ENCODE measurements around the gene LRFN4.
A peak's percentile ranks its signal among the peaks of the same experiment; 100 is the strongest.

Gene LRFN4

DNA sequence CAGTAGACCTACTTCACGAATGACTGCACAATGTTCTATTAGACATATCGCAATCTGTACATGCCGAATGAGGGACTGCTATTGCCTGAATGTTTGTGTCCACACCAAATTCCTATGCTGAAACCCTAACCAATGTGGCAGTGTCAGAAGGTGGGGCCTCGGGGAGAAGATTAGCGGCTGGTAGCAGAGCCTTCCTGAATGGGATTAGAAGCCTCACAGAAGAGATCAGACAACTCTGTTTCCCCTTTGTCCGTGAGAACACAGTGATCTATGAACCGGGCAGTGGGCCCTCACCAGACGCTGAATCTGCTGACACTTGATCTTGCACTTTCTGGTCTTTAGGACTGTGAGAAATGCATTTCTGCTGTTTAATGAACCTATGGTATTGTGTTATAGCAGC, 33.1 kb downstream of the LRFN4 start:
- no peak for DNase-seq (ENCODE audit: low spot score)

DNA sequence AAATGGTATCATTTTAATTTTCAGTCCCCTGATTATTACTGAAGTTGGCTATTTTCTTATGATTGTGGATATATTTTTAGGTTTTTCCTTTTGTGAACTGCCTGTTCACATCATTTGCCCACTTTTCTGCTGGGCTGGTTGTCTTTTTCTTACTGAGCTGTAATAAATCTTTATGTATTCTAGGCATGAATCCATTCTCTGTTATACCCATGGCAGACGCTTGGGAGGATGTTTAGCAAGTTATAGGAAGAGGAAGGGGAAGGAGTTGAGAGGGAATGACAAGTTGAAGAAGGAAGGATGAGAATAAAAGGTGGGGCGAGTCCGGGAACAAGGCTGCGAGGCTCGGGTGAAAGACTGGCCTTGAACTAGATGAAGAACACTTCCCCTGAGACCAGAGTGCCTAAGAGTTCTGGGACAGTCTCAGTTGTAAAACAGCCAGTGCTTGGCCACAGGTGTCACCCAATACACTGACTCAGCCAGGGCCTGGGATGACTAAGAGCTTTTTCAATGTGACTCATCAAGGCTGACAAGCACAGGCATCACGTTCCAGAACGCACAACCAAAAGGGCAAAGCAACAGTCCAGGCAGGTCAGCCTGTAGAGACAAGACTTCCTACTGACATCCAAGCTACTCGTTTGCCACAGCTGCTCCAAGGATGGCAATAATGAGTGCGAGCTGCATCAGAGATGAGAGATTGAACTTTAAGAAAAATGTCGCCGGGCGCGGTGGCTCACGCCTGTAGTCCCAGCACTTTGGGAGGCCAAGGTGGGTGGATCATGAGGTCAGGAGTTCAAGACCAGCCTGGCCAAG, 35.2 kb downstream of the LRFN4 start:
- DNase-seq (ENCODE audit: low spot score), result peak; percentile 75

DNA sequence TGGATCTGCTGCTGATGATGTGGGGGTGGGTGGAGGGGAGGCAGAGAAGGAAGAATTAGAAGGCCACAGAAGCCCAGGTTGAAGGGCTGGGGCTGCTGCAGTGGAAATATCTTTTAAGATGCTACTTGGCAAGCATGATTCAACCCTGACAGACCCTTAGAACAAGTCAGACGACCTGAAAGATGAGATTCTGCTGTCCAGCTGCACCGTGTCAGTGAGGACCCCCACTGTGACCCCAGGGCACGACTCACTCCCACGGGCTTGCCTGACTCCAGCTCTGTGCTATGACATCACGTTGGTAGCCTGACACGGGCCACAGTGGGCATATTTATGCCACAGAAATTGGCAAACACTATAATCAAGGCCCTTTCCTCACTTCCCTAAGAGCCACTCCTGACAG, 36.0 kb downstream of the LRFN4 start:
- no peak for DNase-seq (ENCODE audit: low spot score)

DNA sequence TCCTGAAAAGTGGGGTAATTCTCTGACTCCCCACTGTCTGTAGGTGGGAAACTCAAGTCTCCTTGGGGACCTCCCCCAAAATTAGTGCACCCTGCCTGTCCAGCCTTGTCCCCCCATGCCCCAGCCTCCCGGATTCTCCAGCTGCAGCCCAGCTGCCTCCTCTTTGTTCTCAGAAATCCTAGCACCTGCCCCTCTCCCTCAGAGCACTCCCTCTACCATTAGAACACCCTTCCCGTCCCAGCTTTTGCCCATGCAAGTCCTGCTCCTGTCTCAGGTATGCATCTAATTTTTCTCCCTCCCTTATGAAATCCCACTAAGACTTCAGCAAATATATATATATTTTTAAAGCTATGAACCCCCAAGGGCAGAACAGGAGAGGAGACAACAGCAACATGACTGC, 37.3 kb downstream of the LRFN4 start:
- DNase-seq (ENCODE audit: low spot score), result no peak

DNA sequence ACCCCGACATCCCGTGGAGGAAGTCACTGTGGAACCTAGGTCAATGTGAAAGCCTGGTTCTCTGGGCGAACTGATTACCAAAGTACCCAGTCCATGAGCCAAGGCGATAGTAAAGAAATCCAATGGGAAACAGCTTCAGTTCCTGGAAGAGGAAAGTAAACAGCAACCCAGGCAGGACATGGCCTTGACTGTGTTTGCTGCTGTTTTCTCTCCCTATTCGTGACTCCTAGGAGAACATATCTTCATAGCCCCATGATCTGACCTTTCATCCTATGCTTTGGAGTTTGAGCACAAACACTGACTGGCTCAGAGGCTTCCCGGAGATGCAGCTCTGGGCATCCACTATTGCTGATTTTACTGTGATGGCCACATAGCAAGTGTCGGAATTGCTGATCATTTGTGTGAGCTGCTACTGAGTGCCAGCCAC, 45.1 kb downstream of the LRFN4 start:
- DNase-seq (ENCODE audit: low spot score), result no peak

DNA sequence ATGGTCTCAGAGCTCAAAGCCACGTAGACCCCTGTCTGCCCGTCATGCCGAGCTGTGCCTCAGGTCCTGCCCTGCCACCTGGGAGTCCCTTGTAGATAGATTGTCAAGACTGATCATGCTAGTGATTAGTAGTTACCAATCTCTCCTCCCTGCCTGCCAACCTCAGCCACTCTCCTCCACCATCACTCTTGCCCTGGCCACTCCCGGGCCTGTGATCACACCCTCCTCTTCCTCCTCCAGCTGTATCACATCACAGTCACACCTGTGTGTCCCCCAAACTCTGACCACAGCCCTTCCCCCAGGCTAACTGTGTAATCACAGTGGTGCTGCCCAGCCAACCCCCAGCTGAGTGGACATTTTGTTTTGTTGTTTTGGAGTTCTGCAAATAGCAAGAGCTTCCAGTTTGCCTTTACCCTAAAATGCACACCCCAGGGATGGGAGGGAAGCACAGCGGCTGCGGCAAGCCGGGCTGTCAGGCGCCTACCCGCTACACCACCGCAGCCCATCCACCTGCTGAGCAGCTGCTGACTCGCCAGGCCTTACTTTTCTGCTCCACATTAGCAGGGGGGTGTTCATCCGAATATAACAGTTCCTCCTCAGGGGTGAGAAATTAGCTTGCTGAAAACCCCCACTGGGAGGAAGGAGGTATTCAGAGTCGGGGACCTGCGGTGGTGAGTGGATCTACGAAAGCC, 45.8 kb downstream of the LRFN4 start:
- no peak for DNase-seq (ENCODE audit: low spot score)

DNA sequence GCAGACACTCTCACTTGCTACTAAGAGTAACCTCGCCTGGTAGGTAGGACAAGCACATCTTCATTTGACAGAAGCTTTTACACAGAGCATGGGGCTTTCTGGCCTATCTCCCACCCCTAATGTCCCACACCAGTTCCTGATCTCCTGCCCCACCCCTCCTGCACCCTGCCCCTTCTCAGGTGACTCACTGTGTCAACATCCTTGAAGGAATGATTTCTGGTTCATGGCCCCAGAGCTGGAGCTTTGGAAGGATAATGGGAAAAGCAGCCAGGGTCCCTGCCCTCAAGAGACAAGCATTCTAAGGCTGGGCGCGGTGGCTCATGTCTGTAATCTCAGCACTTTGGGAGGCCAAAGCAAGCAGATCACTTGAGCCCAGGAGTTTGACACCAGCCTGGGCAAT, 47.2 kb downstream of the LRFN4 start:
- DNase-seq (ENCODE audit: low spot score), result no peak

DNA sequence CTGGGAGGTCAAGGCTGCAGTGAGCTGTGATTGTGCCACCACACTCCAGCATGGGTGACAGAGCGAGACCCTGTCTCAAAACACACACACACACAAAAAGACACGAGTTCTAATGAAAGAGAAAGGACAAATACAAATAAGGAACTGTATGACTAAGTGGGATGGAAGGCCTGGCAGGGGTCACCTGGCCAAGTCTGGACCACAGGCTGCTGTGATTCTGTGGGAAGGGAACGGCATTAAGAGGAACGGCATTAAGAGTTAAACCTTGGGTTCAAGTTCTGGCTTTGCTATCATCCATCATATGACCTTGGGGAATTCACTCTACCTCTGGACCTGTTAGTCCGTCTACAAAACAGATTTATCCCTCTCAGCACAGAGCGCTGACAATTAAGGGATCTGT, 47.7 kb downstream of the LRFN4 start:
- no peak for DNase-seq (ENCODE audit: low spot score)

DNA sequence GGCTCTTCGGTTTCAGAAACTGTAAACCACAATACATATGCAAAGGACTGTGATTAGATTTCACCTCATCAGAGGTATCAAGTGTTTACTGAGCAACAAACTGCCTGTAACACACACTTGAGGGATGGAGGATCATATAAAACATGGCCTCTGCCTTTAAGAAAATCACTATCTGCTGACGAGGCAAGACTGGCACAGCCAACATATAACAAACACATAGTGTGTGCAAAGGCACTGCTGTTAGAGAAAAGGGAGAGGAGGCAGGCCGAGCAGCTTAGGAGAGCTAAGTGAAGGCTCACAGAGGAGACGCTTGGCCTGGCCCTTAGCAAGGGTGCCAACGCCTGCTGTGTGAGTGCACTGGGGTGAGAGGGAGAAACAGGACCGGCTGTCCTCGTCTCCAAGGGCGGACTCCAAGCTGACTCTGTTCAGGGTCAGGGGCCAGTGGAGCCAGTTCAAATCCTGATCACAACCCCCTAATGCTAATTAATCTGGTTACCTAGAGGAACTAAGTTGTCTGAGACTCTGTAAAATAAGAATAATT, 48.2 kb downstream of the LRFN4 start:
- DNase-seq (ENCODE audit: low spot score), result no peak

DNA sequence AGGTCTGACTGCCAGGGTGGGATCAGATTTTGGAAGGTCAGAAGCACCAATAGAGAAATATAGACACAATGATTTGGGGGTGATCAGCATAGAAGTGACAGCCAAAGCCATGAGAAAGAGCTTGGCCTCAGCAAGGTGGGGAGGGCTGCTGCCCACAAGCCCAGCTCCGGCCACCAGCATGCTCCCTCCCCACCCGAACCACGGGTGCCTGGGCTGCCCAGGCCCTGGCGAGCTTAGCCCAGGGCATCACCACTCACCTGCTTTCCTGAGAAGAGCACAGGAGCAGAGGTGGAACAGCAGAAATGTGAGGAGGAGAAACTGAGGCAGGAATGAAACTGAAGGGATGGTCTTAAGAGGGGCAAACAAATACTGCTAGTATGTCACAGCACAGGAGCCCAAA, 48.8 kb downstream of the LRFN4 start:
- no peak for DNase-seq (ENCODE audit: low spot score)

DNA sequence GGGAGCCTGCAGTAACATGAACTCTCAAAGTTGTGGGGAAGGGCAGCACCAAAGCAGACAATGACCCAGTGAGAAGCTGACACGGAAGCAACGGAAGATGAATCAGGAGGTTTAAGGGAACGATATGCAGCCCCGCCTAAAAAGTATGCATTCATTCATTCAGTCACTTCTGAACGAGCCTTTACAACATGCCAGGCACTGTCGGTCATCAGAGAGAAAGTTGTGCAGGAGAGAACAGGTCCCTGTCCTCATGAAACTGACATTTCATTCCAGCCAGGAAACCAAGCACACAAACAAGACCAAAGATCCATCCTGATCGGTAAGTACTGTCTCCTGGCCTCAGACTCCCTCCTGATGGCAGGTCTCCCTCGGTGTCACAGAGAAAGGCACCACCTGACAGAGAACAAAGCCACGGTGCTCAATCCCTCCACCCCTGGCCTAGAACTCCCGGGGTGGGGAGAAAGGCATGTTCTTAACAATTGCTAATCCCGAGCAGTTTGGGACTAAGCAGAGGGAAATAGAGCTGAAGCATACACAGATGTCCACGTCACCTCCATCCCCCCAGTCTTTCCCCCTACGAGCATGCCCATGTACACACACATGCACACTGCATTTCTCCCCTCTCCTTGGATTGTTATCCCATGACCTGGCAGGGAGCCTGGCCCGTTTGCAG, 49.3 kb downstream of the LRFN4 start:
- peak; percentile 40 for DNase-seq (ENCODE audit: low spot score)

DNA sequence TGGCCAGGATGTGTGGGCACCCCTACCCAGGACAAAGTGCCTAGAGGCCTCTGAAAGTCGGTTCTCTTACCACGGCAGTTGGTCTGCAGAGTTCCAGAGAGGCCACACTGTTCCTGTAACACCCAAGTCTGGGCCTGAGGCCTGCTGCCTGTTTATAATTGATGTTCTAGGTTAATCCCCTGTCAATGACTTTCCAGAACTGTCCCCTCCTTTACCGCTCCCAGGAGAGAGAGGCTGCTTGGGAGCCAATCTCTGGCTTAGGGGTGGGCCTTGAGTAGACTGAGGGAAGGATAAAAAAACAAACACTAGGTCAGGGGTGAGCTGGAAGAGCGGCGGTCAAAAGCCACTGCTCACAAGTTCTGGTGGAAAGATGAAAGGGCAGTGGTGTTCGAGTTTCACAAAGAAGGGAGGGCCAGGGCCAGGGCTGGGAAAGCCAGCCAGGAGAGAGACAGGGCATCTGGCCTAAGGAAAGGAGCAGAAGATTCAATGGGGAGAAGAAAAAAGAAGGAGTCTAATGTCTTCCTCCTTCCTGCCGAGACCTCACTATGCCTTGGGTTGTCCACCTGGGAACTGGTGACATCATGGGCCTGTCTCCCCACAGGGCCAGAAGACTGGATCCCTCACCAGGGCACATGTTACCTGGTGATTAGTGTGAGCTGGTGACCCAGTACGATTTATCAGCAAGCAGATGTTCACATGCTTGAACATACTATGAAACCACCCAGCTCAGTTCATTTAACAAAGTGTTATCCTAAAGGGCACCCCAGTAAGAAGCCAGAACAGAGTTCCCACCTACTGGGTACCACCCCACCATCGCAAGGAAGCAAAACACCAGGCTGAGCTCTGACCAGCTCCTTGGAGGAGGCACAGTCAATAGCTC, 51.1 kb downstream of the LRFN4 start:
- no peak for DNase-seq (ENCODE audit: low spot score)

DNA sequence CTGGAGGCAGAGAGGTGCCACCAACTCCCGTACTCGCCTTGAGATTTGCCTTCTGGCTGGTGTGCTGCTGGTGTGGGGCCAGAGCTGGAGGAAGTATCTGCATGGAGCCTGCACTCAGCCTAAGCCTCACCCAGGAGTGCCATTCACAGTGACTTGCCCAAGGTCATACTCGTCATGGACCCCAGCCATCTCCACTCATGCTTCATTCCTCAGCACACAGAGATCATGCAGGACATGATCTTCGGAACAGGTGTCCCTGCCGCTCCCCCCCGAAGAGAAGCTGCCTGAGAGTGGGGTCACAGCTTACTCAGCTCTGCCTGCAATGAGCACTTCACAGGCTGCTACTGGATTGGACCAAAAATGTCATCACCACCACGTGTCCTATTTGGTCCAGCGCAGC, 52.3 kb downstream of the LRFN4 start:
- no peak for DNase-seq (ENCODE audit: low spot score)

DNA sequence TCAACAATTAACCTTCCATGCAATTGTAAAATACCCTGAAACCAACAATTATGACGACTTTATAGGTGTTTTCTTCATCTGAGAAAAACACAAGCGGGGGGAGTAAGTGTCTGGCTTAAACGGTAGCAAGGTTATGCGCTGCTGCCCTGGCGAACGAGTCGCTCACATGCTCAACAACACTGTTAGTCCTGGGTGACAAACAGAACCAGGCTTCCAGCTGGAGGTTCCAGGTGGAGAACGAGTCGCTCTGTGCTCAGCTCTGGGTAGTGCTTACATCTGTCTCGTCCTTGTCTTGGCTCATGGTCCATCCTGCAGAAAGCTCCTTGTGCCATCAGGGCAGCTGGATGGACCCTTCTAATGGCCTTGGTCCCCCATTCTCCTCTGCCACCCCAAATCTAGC, 53.2 kb downstream of the LRFN4 start:
- DNase-seq (ENCODE audit: low spot score), result no peak

Measured in COLO829 (cell line).